GM12865 (cell line): ENCODE measurements around the gene CDK3.

Source experiments
- DNase-seq: peaks from one replicate; pipeline ENCODE4 v3.0.0; 2010; ENCODE audit warnings: low read depth
- H3K4me3 ChIP-seq: 2 replicates; pipeline ENCODE4 v1.5.1; 2011; ENCODE audit warnings: mild to moderate bottlenecking, low read depth, low read length, control low read depth
- TF ChIP-seq, protein P1 (sequence below): IDR thresholded peaks from 2 replicates; pipeline ENCODE4 v1.5.1; 2011; ENCODE audit warnings: low read length, control low read depth, low read depth, inconsistent platforms; ENCODE audit not compliant: insufficient read depth; ENCODE audit errors: missing control alignments

Gene CDK3

GRCh38 chr17:76022973-76023899 lies 22.6 kb downstream of the CDK3 start:
- no peak overlapping the region for H3K4me3 ChIP-seq
- no peak for DNase-seq
- TF ChIP-seq, protein P1, sequence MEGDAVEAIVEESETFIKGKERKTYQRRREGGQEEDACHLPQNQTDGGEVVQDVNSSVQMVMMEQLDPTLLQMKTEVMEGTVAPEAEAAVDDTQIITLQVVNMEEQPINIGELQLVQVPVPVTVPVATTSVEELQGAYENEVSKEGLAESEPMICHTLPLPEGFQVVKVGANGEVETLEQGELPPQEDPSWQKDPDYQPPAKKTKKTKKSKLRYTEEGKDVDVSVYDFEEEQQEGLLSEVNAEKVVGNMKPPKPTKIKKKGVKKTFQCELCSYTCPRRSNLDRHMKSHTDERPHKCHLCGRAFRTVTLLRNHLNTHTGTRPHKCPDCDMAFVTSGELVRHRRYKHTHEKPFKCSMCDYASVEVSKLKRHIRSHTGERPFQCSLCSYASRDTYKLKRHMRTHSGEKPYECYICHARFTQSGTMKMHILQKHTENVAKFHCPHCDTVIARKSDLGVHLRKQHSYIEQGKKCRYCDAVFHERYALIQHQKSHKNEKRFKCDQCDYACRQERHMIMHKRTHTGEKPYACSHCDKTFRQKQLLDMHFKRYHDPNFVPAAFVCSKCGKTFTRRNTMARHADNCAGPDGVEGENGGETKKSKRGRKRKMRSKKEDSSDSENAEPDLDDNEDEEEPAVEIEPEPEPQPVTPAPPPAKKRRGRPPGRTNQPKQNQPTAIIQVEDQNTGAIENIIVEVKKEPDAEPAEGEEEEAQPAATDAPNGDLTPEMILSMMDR = no peak

- TF ChIP-seq, protein P1 = no peak
- no peak for DNase-seq
- no peak overlapping the region for H3K4me3 ChIP-seq
These were observed 23.2 kb downstream of the CDK3 start for GRCh38 chr17:76023900-76024237.

GRCh38 chr17:76024353-76024752 lies 23.7 kb downstream of the CDK3 start:
- TF ChIP-seq, protein P1 = no peak
- DNase-seq = no peak
- no peak overlapping the region for H3K4me3 ChIP-seq

GRCh38 chr17:76025294-76025693 lies 24.6 kb downstream of the CDK3 start:
- TF ChIP-seq, protein P1 = no peak
- no peak for DNase-seq
- no peak overlapping the region for H3K4me3 ChIP-seq

- H3K4me3 ChIP-seq = no peak overlapping the region
- TF ChIP-seq, protein P1 = no peak
- no peak for DNase-seq
These were observed 26.1 kb downstream of the CDK3 start for GRCh38 chr17:76026714-76027158.

DNA sequence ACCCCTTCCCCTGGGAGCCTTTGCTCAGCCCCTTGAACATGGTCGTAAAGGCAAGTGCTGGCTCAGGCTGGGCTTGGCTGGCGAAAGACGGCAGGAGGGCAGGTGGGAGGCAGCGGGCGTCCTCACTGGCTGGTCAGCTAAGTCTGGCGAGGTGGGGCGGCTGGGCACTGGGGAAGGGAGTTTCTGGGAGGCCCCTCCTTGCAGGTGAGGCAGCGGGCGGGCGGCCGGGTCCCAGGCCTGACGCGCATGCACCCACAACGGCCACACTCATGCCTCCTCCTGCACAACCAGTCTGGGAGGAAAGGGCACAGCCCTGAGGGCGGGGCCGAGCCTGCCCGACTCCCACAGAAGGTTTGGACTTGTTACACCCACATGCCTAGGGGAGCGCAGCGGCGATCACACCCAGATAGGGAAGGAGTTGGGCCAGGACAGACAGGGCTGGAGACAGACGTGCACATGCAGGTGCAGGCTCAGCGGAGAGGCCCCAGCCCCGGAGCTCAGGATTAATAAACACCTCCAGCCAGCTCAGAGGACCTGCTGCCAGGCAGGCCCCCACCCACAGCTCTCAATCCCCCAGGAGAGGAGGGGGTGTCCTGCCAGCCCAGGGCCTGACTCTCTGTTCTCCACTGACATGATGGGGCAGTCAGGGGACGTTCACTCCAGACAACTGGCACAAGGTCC lies 26.6 kb downstream of the CDK3 start, which contains the start of gene EVPL:
TSS of gene EVPL (minus strand) at position 148 of the 681 bp plus-strand sequence. CDS start at position 40, 108 bp downstream.
- TF ChIP-seq, protein P1 = no peak
- no peak within 1 kb of the TSS for H3K4me3 ChIP-seq
- DNase-seq = no peak
